H1 (cell line): ENCODE data around the gene CUBN. TPM values are rescaled to one million over a fixed set of nuclear protein-coding genes. Genes with fewer than 3 reads are reported as not detected.

Experiments used
- CTCF ChIA-PET: fragments of 300-600 bp; sonication (Branson Sonifier 250); formaldehyde crosslinking; loops from one replicate; lab custom pipeline; 2021; ENCODE audit not compliant: partially characterized antibody; lab: Charles Lee
- POLR2A ChIA-PET: fragments of 300-600 bp; sonication (Branson Sonifier 250); formaldehyde crosslinking; loops from one replicate; lab custom pipeline; 2021; ENCODE audit warnings: inconsistent platforms; ENCODE audit not compliant: partially characterized antibody; lab: Charles Lee
- DNase-seq, 2 experiments: peaks; one replicate each; pipeline versions ENCODE4 v3.0.0 to v3.0.0-alpha.2; 2010 to 2022; ENCODE audit warnings: low spot score in 2 of 2, low read depth in 1 of 2, mixed read lengths in 1 of 2
- FAIRE-seq: peaks from 2 replicates; lab custom pipeline; 2011; peaks lifted over from hg19 to GRCh38; lab: Jason Lieb, UNC
- H2AFZ ChIP-seq: 2 replicates; pipeline ENCODE4 v1.8.1; 2012; ENCODE audit warnings: low read length, inconsistent platforms
- H2AK5ac ChIP-seq: 2 replicates; pipeline ENCODE4 v1.6.1; 2013; ENCODE audit warnings: low read depth, low read length
- H2BK120ac ChIP-seq: replicated peaks from 2 replicates; pipeline ENCODE3; 2013; ENCODE audit warnings: low read depth, low read length, inconsistent platforms
- H2BK12ac ChIP-seq: 2 replicates; pipeline ENCODE4 v1.6.1; 2013; ENCODE audit warnings: low read depth, low read length
- H2BK15ac ChIP-seq: 2 replicates; pipeline ENCODE4 v1.6.1; 2013; ENCODE audit warnings: low read length
- H2BK20ac ChIP-seq: 2 replicates; pipeline ENCODE4 v1.6.1; 2013; ENCODE audit warnings: low read length
- H2BK5ac ChIP-seq: 2 replicates; pipeline ENCODE4 v1.6.1; 2013; ENCODE audit warnings: low read depth, low read length
- H3K14ac ChIP-seq: 2 replicates; pipeline ENCODE4 v1.6.1; 2013; ENCODE audit warnings: inconsistent platforms; ENCODE audit not compliant: insufficient read length
- H3K18ac ChIP-seq: 2 replicates; pipeline ENCODE4 v1.6.1; 2013; ENCODE audit warnings: low read length; ENCODE audit errors: extremely low read depth
- H3K23ac ChIP-seq: 2 replicates; pipeline ENCODE4 v1.6.1; 2013; ENCODE audit warnings: inconsistent platforms; ENCODE audit not compliant: insufficient read length
- H3K23me2 ChIP-seq: 2 replicates; pipeline ENCODE4 v1.6.1; 2013; ENCODE audit warnings: low read depth, low read length
- H3K27ac ChIP-seq: 2 replicates; pipeline ENCODE4 v1.6.1; 2011; ENCODE audit warnings: low read depth, low read length, inconsistent platforms
- H3K27me3 ChIP-seq, 4 experiments: replicated peaks in 1 of 4; 1 replicate in 1 of 4; 2 replicates in 3 of 4; pipeline versions ENCODE4 v1.6.1 to v1.8.1; 2011 to 2013; ENCODE audit warnings: low read length in 3 of 4, mild to moderate bottlenecking in 3 of 4, inconsistent platforms in 2 of 4, mixed read lengths in 2 of 4, moderate library complexity in 1 of 4; ENCODE audit not compliant: control insufficient read depth in 3 of 4, insufficient read depth in 3 of 4; ENCODE audit errors: extremely low read depth in 1 of 4
- H3K36me3 ChIP-seq, 4 experiments: 2 replicates each; pipeline versions ENCODE4 v1.6.1 to v1.8.1; 2011 to 2013; ENCODE audit warnings: mild to moderate bottlenecking in 4 of 4, low read length in 3 of 4, moderate library complexity in 2 of 4, control low read depth in 1 of 4, inconsistent platforms in 1 of 4; ENCODE audit not compliant: insufficient read depth in 4 of 4, control insufficient read depth in 2 of 4
- H3K4ac ChIP-seq: replicated peaks from 2 replicates; pipeline ENCODE3; 2013; ENCODE audit warnings: low read length, low read depth, mixed read lengths, inconsistent platforms; ENCODE audit not compliant: insufficient read length
- H3K4me1 ChIP-seq, 4 experiments: replicated peaks in 1 of 4; 1 replicate in 1 of 4; 2 replicates in 3 of 4; pipeline versions ENCODE4 v1.6.1 to v1.8.1; 2011 to 2013; ENCODE audit warnings: low read length in 3 of 4, inconsistent platforms in 2 of 4, mixed read lengths in 1 of 4; ENCODE audit not compliant: insufficient read depth in 4 of 4, control insufficient read depth in 3 of 4
- H3K4me2 ChIP-seq, 2 experiments: 2 replicates each; pipeline versions ENCODE4 v1.6.1 to v1.8.1; 2011 to 2013; ENCODE audit warnings: low read depth in 2 of 2, low read length in 2 of 2, control low read depth in 1 of 2, inconsistent platforms in 1 of 2, mild to moderate bottlenecking in 1 of 2; ENCODE audit not compliant: insufficient read depth in 1 of 2
- H3K4me3 ChIP-seq, 4 experiments: fragments of 200-600, 300-600 bp in 1 of 4; sonication (generic), shearing (Covaris generic), sonication (Bioruptor Twin) in 1 of 4; 2 replicates each; pipeline versions ENCODE4 v1.5.1 to v1.8.1; 2011 to 2016; ENCODE audit warnings: low read length in 4 of 4, low read depth in 3 of 4, control low read depth in 2 of 4, inconsistent platforms in 2 of 4, mild to moderate bottlenecking in 2 of 4, mixed read lengths in 1 of 4, moderate library complexity in 1 of 4; ENCODE audit not compliant: insufficient read depth in 2 of 4; ENCODE audit errors: extremely low read depth in 1 of 4
- H3K56ac ChIP-seq: replicated peaks from 2 replicates; pipeline ENCODE3; 2013; ENCODE audit warnings: low read depth, mild to moderate bottlenecking, mixed read lengths, low read length, inconsistent platforms; ENCODE audit not compliant: insufficient read length
- H3K79me1 ChIP-seq: 2 replicates; pipeline ENCODE4 v1.6.1; 2013; ENCODE audit warnings: low read depth, low read length, control low read depth
- H3K79me2 ChIP-seq, 2 experiments: 2 replicates each; pipeline versions ENCODE4 v1.6.1 to v1.8.1; 2012 to 2013; ENCODE audit warnings: low read length in 2 of 2, mild to moderate bottlenecking in 2 of 2, inconsistent platforms in 1 of 2; ENCODE audit not compliant: insufficient read depth in 2 of 2, control insufficient read depth in 1 of 2
- H3K9ac ChIP-seq, 4 experiments: replicated peaks in 1 of 4; 1 replicate in 1 of 4; 2 replicates in 3 of 4; pipeline versions ENCODE4 v1.6.1 to v1.8.1; 2011 to 2013; ENCODE audit warnings: low read depth in 3 of 4, low read length in 3 of 4, control low read depth in 2 of 4, mild to moderate bottlenecking in 2 of 4, moderate library complexity in 2 of 4, inconsistent platforms in 1 of 4; ENCODE audit errors: extremely low read depth in 1 of 4
- H3K9me3 ChIP-seq, 2 experiments: 2 replicates each; pipeline versions ENCODE4 v1.6.1 to v1.8.1; 2012 to 2013; ENCODE audit warnings: mild to moderate bottlenecking in 2 of 2, moderate library complexity in 2 of 2, control low read depth in 1 of 2, inconsistent platforms in 1 of 2, low read depth in 1 of 2, low read length in 1 of 2, mixed read lengths in 1 of 2; ENCODE audit not compliant: insufficient read depth in 2 of 2
- H4K20me1 ChIP-seq, 2 experiments: replicated peaks in 1 of 2; 2 replicates each; pipeline versions ENCODE3 to v1.8.1; 2011 to 2013; ENCODE audit warnings: inconsistent platforms in 2 of 2, low read length in 2 of 2, mild to moderate bottlenecking in 1 of 2; ENCODE audit not compliant: insufficient read depth in 2 of 2, control insufficient read depth in 1 of 2
- H4K5ac ChIP-seq: 2 replicates; pipeline ENCODE4 v1.6.1; 2013; ENCODE audit warnings: low read length, low read depth, mixed read lengths, inconsistent platforms; ENCODE audit not compliant: insufficient read length
- H4K8ac ChIP-seq: 2 replicates; pipeline ENCODE4 v1.8.0; 2013; ENCODE audit warnings: mild to moderate bottlenecking, moderate library complexity, low read length, inconsistent platforms; ENCODE audit not compliant: insufficient read depth; ENCODE audit errors: extremely low read depth
- H4K91ac ChIP-seq: replicated peaks from 2 replicates; pipeline ENCODE3; 2013; ENCODE audit warnings: low read length, mixed read lengths, inconsistent platforms; ENCODE audit not compliant: insufficient read length
- ATF2 ChIP-seq: IDR thresholded peaks from 2 replicates; pipeline ENCODE4 v1.6.1; 2012; ENCODE audit warnings: low read length, inconsistent platforms
- BACH1 ChIP-seq: IDR thresholded peaks from 2 replicates; pipeline ENCODE4 v1.6.1; 2012; ENCODE audit warnings: low read length, improper control_type of control experiment
- BRCA1 ChIP-seq: IDR thresholded peaks from 2 replicates; pipeline ENCODE4 v1.6.1; 2012; ENCODE audit warnings: low read depth, low read length, improper control_type of control experiment
- GABPA ChIP-seq: IDR thresholded peaks from 2 replicates; pipeline ENCODE4 v1.6.1; 2011; ENCODE audit warnings: mild to moderate bottlenecking, low read length, moderate library complexity, borderline replicate concordance; ENCODE audit not compliant: insufficient read depth
- GTF2F1 ChIP-seq: IDR thresholded peaks from 2 replicates; pipeline ENCODE4 v1.6.1; 2012; ENCODE audit warnings: low read depth, low read length, improper control_type of control experiment, borderline replicate concordance
- JUN ChIP-seq: IDR thresholded peaks from 2 replicates; pipeline ENCODE4 v1.6.1; 2011; ENCODE audit warnings: low read depth, mild to moderate bottlenecking, improper control_type of control experiment, low read length
- MAX ChIP-seq: IDR thresholded peaks from 2 replicates; pipeline ENCODE4 v1.6.1; 2012; ENCODE audit warnings: inconsistent platforms
- POLR2AphosphoS5 ChIP-seq: IDR thresholded peaks from 2 replicates; pipeline ENCODE4 v1.6.1; 2011; ENCODE audit warnings: low read depth, low read length
- SUZ12 ChIP-seq: fragments of 200-600 bp; sonication (generic); IDR thresholded peaks from 2 replicates; pipeline ENCODE4 v1.6.1; 2012; ENCODE audit warnings: mild to moderate bottlenecking, inconsistent platforms, low read length, moderate library complexity, mixed read lengths
- WGBS, 2 experiments: shearing (Covaris generic) in 1 of 2; methylation state at CpG; one replicate each; pipeline versions ENCODE4 v1.1.6 to v1.1.7; 2013 to 2015; ENCODE audit warnings: low lambda C conversion rate in 2 of 2, mixed read lengths in 2 of 2, inconsistent platforms in 1 of 2, low coverage in 1 of 2, missing lambda C conversion rate in 1 of 2; ENCODE audit not compliant: insufficient replicate concordance in 2 of 2, insufficient coverage in 1 of 2, insufficient read length in 1 of 2; ENCODE audit errors: extremely low coverage in 1 of 2, missing lambda C conversion rate in 1 of 2; 5-methylcytosine and 5-hydroxymethylcytosine counted together
- polyA plus RNA-seq, 7 experiments: library from polyadenylated mRNA; depleted of rRNA in 3 of 7; stranded (reverse) in 5 of 7; unstranded in 2 of 7; fragments of >200 nt in 5 of 7; fragments of 200-250 nt in 2 of 7; gene quantifications; 1 replicate in 5 of 7; 2 replicates in 1 of 7; 4 replicates in 1 of 7; pipeline versions ENCODE4 v1.2.1 to v1.2.3, GENCODE V29; 2011 to 2013; ENCODE audit warnings: missing spikeins in 2 of 7, mixed read lengths in 2 of 7
- total RNA-seq: library from RNA; stranded (reverse); fragmentation: NEBNext Ultra II Directional; extraction: Animal tissue kit (Norgen Biotek cat#: 25700); gene quantifications from 2 replicates; pipeline ENCODE4 v1.2.1, GENCODE V29; 2021
- TF ChIP-seq, protein P1 (sequence below): IDR thresholded peaks from 2 replicates; pipeline ENCODE4 v1.6.1; 2011; ENCODE audit warnings: low read depth, mild to moderate bottlenecking, low read length; ENCODE audit not compliant: insufficient read depth

The CUBN gene
- total and polyA plus RNA-seq, 2 of the 8 experiments (the other 6 are each of a cell fraction or from before 2014, with no cell fraction given) = 0.04 to 0.08 TPM

GRCh38 chr10:17067376-17068264 is 62.0 kb downstream of the CUBN start:
- no peaks in the 10 kb centered on the region for H3K27me3 ChIP-seq
- H3K56ac ChIP-seq = no peak overlapping the region
- no peak overlapping the region for H4K91ac ChIP-seq
- H3K4ac ChIP-seq = no peak overlapping the region
- no peaks in the 10 kb centered on the region for H3K9me3 ChIP-seq
- ChIA-PET POLR2A (no interaction called here), CTCF (interaction anchor here (1.0 kb wide), 1 partner anchor 189 kb away, joined by 4 read pairs; no protein-coding TSS in a partner anchor)
- no peak overlapping the region for H2BK20ac ChIP-seq
- no peak overlapping the region for H4K5ac ChIP-seq
- 78 to 100% methylated on average over 1 to 9 of the region's 9 CpGs for WGBS, 2 experiments
- H3K4me2 ChIP-seq = no peak overlapping the region
- H3K79me1 ChIP-seq = no peaks in the 10 kb centered on the region
- DNase-seq = no peak
- no peak overlapping the region for H3K14ac ChIP-seq
- FAIRE-seq = no peak
- no peaks in the 10 kb centered on the region for H4K20me1 ChIP-seq
- no peak overlapping the region for H2BK5ac ChIP-seq
- no peak overlapping the region for H3K27ac ChIP-seq
- H2BK12ac ChIP-seq = no peak overlapping the region
- H2BK120ac ChIP-seq = no peak overlapping the region
- H3K4me1 ChIP-seq = peaks cover 0 to 9% (median 0%) of the 10 kb centered on the region in 4 experiments; a peak in 1 of 7 replicates
- H3K9ac ChIP-seq = no peak overlapping the region
- no peak overlapping the region for H3K18ac ChIP-seq
- no peak overlapping the region for H3K4me3 ChIP-seq
- H2AK5ac ChIP-seq = no peak overlapping the region
- no peak overlapping the region for H2AFZ ChIP-seq
- H3K36me3 ChIP-seq = no peaks in the 10 kb centered on the region
- H3K79me2 ChIP-seq = no peaks in the 10 kb centered on the region
- no peak overlapping the region for H4K8ac ChIP-seq
- no peak overlapping the region for H3K23ac ChIP-seq
- no peaks in the 10 kb centered on the region for H3K23me2 ChIP-seq
- H2BK15ac ChIP-seq = no peak overlapping the region
- TF ChIP-seq, protein P1, sequence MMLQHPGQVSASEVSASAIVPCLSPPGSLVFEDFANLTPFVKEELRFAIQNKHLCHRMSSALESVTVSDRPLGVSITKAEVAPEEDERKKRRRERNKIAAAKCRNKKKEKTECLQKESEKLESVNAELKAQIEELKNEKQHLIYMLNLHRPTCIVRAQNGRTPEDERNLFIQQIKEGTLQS = no peak
- TF ChIP-seq ATF2 = no peak
- no peak for TF ChIP-seq GTF2F1
- no peak for TF ChIP-seq SUZ12
- TF ChIP-seq POLR2AphosphoS5 = no peak
- no peak for TF ChIP-seq JUN
- no peak for TF ChIP-seq BACH1
- TF ChIP-seq GABPA = no peak
- no peak for TF ChIP-seq MAX
- no peak for TF ChIP-seq BRCA1
